GM12891 (cell line): ENCODE data around the gene PHF2.
A peak's percentile ranks its signal among the peaks of the same experiment; 100 is the strongest.

Source experiments
- DNase-seq: peaks from one replicate; pipeline ENCODE4 v3.0.0; 2011; ENCODE audit warnings: low spot score; ENCODE audit not compliant: insufficient read length
- FAIRE-seq: peaks from 2 replicates; lab custom pipeline; 2011; peaks lifted over from hg19 to GRCh38; lab: Jason Lieb, UNC
- PAX5 ChIP-seq: IDR thresholded peaks from 2 replicates; pipeline ENCODE4 v1.6.1; 2011; ENCODE audit warnings: low read length, moderate library complexity, mild to moderate bottlenecking; ENCODE audit not compliant: insufficient read depth, severe bottlenecking
- POLR2A ChIP-seq: IDR thresholded peaks from 2 replicates; pipeline ENCODE4 v1.6.1; 2011; ENCODE audit warnings: low read depth, low read length, control low read depth
- POLR2AphosphoS5 ChIP-seq: IDR thresholded peaks from 2 replicates; pipeline ENCODE4 v1.6.1; 2011; ENCODE audit warnings: low read depth, low read length, control low read depth
- POU2F2 ChIP-seq: IDR thresholded peaks from 2 replicates; pipeline ENCODE4 v1.6.1; 2011; ENCODE audit warnings: low read depth, mild to moderate bottlenecking, control low read depth, low read length, moderate library complexity
- SPI1 ChIP-seq: IDR thresholded peaks from 2 replicates; pipeline ENCODE4 v1.6.1; 2011; ENCODE audit warnings: low read depth, low read length, control low read depth
- TAF1 ChIP-seq: IDR thresholded peaks from 2 replicates; pipeline ENCODE4 v1.6.1; 2011; ENCODE audit warnings: low read depth, low read length, control low read depth

PHF2 gene

DNA sequence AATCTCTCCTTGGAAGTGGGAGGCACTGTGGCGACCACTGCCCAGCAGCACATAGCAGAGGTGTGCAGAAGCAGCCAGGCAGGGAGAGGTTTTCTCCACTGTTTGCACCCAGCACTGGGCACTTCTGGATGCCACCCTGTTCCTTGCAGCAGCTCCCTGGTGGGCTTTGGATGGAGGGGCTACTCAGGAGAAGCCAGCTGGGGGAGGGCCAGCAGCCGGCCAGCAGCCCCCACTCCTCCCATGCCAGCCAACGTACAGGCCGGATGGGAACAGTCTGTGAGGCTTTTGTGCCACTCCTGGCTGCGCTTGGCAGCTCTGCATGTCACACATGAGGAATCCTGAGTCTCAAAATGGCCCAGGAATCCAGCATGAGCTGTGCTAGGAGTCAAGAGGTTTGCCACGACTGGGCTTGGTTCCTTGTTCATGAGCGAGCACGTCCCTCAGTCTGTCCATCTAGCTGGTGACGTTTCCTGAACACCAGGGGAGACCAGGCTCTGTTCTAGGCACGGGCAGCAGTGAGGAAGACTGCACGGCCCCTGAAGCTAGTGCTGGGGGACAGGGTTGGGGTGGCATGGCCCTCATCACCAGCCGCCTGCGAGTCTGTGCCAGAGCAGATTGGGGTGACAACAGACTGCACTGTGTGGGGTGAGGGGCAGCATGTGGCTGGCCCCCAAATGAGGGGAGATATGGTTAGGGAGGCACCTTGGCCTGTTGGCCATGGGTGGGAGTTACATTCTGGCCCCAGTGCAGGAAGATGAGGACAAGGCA, 10.1 kb downstream of the PHF2 start:
- FAIRE-seq (no peak), DNase-seq (no peak)
- no peak for TF ChIP-seq POU2F2

DNA sequence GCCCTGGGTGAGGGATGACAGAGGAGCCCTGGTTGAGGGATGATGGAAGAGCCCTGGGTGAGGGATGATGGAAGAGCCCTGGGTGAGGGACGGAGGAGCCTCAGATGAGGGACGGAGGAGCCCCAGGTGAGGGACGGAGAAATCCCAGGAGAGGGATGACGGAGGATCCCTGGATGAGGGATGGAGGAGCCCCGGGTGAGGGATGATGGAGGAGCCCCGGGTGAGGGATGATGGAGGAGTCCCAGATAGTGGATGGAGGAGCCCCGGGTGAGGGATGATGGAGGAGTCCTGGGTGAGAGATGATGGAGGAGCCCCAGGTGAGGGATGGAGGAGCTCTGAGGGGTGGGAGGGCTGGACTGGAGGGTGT, 10.9 kb downstream of the PHF2 start:
- DNase-seq (no peak), FAIRE-seq (no peak)
- no peak for TF ChIP-seq SPI1
- no peak for TF ChIP-seq POLR2A
- TF ChIP-seq POLR2AphosphoS5 = no peak

DNA sequence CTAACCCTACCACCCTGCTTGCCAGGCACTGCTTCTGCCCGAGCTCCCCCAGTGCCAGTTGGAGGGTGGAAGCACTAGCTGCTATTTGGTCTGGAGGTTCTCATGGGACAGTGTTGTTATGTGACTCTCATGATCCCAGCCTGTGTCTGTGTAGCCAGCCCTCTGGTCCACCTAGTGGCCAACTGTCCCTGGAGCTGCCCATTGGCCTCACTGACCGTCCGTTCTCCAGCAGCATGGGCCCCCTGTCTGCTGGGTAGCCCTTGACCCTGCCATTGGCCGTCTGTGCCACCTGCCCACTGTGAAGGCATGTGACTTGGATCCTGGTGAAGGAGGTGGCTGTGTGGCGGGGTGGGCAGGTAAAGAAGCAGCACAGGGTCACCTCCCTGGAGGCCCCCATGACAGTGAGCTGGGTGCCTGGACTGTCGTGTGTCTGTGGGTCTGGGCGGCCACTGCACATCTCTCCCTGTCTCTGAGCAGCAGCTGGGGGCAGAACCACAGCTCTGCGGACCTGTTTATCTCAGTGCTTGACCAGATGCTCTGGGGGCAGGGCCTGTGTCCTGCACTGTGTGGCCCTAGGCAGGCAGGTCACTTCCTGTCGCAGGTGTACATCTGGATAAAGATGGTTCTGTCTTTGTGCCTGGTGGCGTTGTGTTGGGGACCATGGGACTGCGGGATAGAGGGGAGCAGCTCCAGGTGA, 11.4 kb downstream of the PHF2 start:
- DNase-seq = no peak

DNA sequence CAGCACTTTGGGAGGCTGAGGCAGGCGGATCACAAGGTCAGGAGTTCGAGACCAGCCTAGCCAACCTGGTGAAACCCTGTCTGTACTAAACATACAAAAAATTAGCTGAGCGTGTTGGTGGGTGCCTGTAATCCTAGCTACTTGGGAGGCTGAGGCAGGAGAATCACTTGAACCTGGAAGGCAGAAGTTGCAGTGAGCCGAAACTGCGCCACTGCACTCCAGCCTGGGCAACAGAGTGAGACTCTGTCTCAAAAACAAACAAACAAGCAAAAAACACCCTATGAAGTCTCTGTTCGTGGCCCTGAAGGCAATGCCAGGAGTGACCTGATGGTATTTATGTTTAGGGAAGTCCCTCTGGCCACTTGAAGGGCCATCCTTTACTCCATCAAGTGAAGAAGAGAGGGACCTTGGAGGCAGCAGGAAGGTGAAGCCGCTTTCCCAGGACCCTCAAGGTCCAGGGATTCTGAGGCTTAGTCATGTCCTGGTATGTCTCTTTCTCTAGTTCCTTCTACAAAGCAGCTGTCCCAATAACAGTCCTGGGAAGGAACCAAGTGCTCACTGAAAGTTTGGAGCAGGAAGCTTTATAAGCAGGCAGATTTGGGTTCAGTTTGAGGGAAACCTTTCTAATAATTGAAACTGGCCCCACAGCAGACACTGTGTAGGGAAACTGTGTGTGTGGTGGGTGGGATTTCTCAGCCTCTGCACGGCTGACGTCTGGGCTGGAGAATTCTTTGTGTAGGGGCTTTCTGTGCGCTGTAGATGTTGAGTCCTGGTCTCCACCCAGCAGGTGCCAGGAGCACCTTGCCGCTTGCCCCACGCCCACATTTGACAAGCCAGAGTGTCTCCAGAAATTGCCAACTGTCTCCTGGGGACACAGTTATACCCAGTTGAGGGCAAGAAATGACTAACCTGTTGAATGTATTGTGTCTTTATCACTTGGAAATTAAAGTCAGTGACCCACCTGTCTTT, 12.5 kb downstream of the PHF2 start:
- TF ChIP-seq TAF1 = no peak
- no peak for TF ChIP-seq SPI1
- no peak for TF ChIP-seq POLR2A
- no peak for TF ChIP-seq POU2F2
- no peak for TF ChIP-seq PAX5
- TF ChIP-seq POLR2AphosphoS5 = no peak
- DNase-seq (no peak), FAIRE-seq (no peak)

More for the DNA sequence above, 11.4 kb downstream of the PHF2 start:
- no peak for FAIRE-seq
- no peak for TF ChIP-seq PAX5
- no peak for TF ChIP-seq TAF1
- no peak for TF ChIP-seq POLR2AphosphoS5
- TF ChIP-seq POLR2A = no peak
- no peak for TF ChIP-seq SPI1
- TF ChIP-seq POU2F2 = no peak

DNA sequence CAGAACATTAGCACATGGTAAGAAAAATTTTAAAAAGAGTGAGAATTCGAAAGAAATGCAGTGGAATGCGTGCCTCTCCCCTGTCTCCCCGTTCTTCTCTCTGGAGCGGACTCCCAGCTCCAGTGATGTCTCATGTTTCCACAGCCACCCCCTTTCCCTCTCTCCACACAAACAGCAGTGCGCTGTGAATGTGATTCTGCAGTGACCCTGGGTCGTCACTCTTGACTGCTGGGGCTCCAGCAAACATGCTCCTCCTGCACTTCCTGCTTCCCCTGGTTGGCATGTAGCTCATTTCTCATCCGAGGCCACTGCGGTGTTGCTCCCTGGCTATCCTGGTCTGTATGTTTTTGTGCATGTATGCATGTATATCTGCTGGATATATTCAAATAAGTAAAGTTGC, 13.3 kb downstream of the PHF2 start:
- no peak for DNase-seq
- no peak for TF ChIP-seq POLR2A
- FAIRE-seq = no peak

DNA sequence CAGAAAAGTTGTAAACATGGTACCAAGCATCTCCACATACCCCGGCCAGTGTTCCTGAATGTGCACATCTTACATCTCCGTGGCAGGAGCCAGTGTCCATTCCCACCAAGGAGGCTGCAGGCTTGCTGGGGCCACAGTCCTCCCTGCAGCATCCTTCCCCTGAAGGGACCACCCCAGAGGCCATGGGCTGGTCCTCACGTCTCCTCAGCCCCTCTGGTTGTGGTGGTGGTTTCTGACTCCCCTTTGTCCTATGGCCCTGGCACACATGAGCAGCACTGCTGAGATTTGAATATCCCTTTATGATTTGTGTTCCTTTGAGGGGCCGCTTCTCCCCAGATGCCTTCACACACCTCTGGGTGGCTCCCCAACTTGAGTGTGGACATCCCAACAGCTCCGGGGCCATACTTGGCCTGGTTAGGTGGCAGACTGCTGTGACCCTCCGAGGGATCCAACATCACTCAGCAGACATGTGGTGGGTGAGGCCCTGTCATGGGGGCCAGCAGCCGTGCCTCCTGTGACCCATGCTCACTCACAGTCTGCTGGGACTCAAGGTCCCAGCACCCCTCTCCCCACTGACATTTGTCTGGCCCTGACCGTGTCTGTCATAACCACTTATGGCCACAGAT, 14.3 kb downstream of the PHF2 start:
- TF ChIP-seq POLR2AphosphoS5 (no peak), POU2F2 (no peak), TAF1 (no peak), PAX5 (no peak)
- DNase-seq (no peak), FAIRE-seq (no peak)

DNA sequence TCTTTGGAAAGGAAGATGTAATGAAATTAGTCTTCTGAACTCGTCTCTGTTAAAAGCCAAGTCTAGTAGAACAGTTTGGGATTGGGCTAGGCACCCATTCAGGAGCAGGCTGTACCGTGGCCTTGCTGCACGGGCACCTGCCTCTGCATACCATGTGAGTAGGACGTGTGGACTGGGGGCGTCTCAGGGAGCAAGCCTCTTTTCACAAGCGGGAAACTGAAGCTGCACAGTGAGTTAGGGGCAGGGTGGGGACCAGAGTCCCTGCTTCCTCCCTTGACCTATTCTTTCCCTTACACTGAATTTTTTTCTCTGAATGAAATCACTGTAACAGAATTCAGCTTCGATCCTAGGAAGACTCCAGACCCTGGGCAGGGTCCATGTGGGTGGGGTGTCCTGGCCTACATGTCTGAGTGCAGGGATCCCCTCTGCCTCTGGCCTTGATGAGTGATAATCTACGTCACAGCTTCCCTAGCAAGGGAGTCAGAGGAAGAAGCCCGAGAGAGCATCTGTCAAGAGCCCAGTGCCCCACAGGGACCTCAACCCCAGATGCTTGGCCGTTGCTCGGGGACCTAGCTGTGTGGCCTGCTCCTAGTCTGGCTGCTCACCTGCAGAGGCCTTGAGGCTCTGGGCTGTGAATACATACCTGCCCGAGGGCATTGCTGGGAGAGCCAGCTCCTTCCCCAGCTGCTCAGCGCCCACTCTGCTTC, 15.1 kb downstream of the PHF2 start:
- DNase-seq = no peak
- no peak for TF ChIP-seq PAX5
- no peak for TF ChIP-seq SPI1
- no peak for TF ChIP-seq POU2F2
- no peak for TF ChIP-seq TAF1
- no peak for TF ChIP-seq POLR2A
- TF ChIP-seq POLR2AphosphoS5 = no peak
- no peak for FAIRE-seq

DNA sequence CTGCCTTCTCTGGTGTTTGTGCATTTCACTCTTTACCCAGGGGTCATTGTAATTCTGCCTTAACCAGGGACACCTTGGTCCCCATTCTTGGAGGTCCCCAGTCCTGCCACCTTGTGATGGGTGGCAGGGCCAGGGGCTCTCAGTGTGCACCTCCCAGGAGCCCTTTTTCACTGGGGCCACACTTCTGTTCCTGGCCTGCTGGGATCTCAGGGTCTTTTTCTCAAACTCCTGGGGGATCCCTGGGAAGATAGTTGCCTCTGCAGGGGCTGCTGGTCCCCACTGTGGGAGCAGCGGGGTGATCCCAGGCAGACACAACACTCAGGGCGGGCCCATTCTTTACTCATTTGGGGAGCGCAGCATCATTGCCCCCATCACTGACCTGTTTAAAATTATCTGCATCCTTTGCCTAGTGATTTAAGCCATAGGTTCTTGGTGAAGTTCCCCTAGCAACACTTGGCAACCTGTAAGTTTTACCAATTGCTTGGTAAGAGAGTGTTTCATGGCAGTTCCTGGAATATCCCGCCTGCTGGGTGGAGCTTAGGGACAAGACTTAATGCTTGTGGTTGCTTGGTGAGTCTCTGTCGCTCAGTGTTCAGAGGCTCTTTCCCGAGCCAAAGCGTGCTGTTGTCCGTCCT, 15.7 kb downstream of the PHF2 start:
- TF ChIP-seq SPI1 = no peak
- no peak for TF ChIP-seq PAX5
- TF ChIP-seq POLR2AphosphoS5 = no peak
- DNase-seq = no peak
- FAIRE-seq = no peak

DNA sequence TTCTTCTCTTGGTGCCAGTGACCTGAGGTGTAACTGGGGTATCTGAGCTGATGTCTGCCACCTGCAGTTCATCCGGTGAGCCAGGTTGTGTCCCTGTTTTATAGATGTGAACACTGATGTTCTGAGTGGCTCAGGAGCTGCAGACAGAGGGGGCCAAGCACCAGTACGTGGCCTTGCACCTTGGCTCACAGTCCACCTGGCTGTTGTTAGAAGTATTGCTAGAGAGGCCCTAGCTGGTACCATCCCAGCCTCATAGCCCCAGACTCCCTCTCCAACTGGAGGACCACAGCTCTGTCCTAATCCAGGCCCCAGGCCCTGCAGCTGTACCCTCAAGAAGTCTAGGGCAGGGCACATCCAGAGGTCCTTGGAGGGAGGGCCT, 16.2 kb downstream of the PHF2 start:
- DNase-seq = no peak
- FAIRE-seq = peak; percentile 52
- no peak for TF ChIP-seq SPI1
- TF ChIP-seq POLR2AphosphoS5 = no peak
- no peak for TF ChIP-seq POLR2A
- no peak for TF ChIP-seq TAF1
- no peak for TF ChIP-seq PAX5
- TF ChIP-seq POU2F2 = no peak
